Measurements from ENCODE around the gene MEFV. TPM values are rescaled to one million over a fixed set of nuclear protein-coding genes. Genes with fewer than 3 reads are reported as not detected.

The MEFV gene
- total RNA-seq, 4 donors from 2014 or later, result 2.7 to 25.4 (median 4.2) TPM

- DNase-seq (ENCODE audit: low spot score) (no peak), ATAC-seq (ENCODE audit: low FRiP score) (no peak)
- TF ChIP-seq CTCF (IDR thresholded peaks at IDR 0.05), result no peak
Measured at GRCh38 chr16:3235856-3236669, 20.4 kb downstream of the MEFV start.

GRCh38 chr16:3234857-3235561, 21.4 kb downstream of the MEFV start, which contains the start of gene ZNF200:
Gene ZNF200, minus strand, starts transcription at chr16:3235158. Its CDS starts 1,403 bp downstream, at chr16:3233755.
- peak; percentile 89 for DNase-seq (ENCODE audit: low spot score)
- peak; percentile 99 for ATAC-seq (ENCODE audit: low FRiP score)
- TF ChIP-seq CTCF (IDR thresholded peaks at IDR 0.05), result no peak

GRCh38 chr16:3234543-3234856, 21.9 kb downstream of the MEFV start:
- TF ChIP-seq CTCF (IDR thresholded peaks at IDR 0.05), result no peak
- no peak for ATAC-seq (ENCODE audit: low FRiP score)
- no peak for DNase-seq (ENCODE audit: low spot score)

- no peak for TF ChIP-seq CTCF (IDR thresholded peaks at IDR 0.05)
- DNase-seq (ENCODE audit: low spot score) (no peak), ATAC-seq (ENCODE audit: low FRiP score) (no peak)
Measured at GRCh38 chr16:3223913-3224515, 32.4 kb downstream of the MEFV start.

- TF ChIP-seq CTCF (IDR thresholded peaks at IDR 0.05), result no peak
- no peak for DNase-seq (ENCODE audit: low spot score)
- ATAC-seq (ENCODE audit: low FRiP score), result no peak
Measured at GRCh38 chr16:3220839-3221238, 35.6 kb downstream of the MEFV start.

GRCh38 chr16:3216263-3216640, 40.2 kb downstream of the MEFV start:
- no peak for DNase-seq (ENCODE audit: low spot score)
- no peak for TF ChIP-seq CTCF (IDR thresholded peaks at IDR 0.05)
- ATAC-seq (ENCODE audit: low FRiP score), result no peak

Measured in omental fat pad (tissue), 4 donors.